ENCODE measurements around the gene EIF4G1.

EIF4G1 gene

GRCh38 chr3:184352149-184352785 lies 37.9 kb downstream of the EIF4G1 start:
- no peak for DNase-seq (ENCODE audit: low spot score)

DNA sequence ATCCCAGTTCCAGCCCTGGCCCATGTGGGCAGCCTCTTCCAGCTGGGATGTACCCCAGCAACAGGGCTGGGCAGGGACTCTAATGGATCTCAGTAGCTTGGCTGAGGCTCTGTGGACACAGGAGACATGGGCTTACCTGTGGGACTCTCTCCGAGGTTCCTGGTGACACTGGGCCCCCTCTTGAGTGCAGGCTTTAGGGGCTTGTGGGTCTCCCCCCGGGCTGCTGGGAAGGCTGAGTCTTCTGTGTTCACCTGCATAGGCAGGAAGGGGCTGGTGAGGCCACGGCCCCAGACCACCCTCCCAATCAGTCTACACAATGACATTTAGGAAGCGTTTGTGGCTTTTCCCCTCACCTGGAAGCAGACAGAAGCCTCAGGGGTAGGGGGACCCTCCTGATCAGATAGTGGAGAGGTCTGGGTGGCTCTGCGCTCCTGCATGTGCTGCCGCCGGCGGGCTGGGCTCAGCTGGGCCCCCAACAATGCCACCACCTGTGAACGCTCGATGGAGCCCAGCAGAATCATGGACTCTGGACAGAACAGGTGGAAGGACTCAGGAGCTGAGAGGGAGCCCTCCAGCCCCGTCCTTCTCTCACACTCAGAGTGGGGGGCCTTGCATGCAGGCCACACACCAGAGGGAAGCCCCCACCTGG lies 38.6 kb downstream of the EIF4G1 start:
- no peak for DNase-seq (ENCODE audit: low spot score)

DNA sequence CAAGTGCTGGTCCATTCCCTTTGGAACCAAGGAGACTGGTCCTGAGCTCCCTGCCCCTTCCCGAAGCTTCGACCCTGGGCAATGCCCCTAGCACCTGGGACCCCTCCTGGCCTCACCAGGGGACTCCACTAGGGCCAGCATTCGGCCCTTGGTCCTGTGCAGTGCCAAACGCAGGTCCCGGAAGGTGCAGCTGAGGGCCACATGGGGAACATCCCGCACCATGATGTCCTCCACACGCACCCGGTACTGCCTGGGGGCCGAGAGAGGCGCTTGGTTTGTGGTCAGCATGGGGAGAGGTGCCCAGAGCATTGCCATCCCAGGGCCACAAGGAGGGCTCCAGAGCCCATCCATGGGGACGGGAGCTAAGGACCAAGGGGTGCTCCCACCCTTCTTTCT lies 39.1 kb downstream of the EIF4G1 start:
- DNase-seq (ENCODE audit: low spot score), result no peak

GRCh38 chr3:184354121-184354728 lies 39.8 kb downstream of the EIF4G1 start:
- DNase-seq (ENCODE audit: low spot score), result peak; percentile 64

GRCh38 chr3:184354754-184355153 lies 40.3 kb downstream of the EIF4G1 start:
- no peak for DNase-seq (ENCODE audit: low spot score)

- DNase-seq (ENCODE audit: low spot score), result no peak
Measured at GRCh38 chr3:184355261-184356040, 41.0 kb downstream of the EIF4G1 start.

- DNase-seq (ENCODE audit: low spot score), result no peak
Measured at GRCh38 chr3:184357248-184358123, 43.1 kb downstream of the EIF4G1 start.

- DNase-seq (ENCODE audit: low spot score), result no peak
Measured at GRCh38 chr3:184358124-184358767, 43.8 kb downstream of the EIF4G1 start.

GRCh38 chr3:184358921-184359350 lies 44.5 kb downstream of the EIF4G1 start:
- no peak for DNase-seq (ENCODE audit: low spot score)

GRCh38 chr3:184359610-184360009 lies 45.2 kb downstream of the EIF4G1 start:
- no peak for DNase-seq (ENCODE audit: low spot score)

- DNase-seq (ENCODE audit: low spot score), result no peak
Measured at GRCh38 chr3:184360070-184360928, 45.9 kb downstream of the EIF4G1 start.

- DNase-seq (ENCODE audit: low spot score), result no peak
Measured at GRCh38 chr3:184360929-184361531, 46.6 kb downstream of the EIF4G1 start.

GRCh38 chr3:184361532-184361931 lies 47.1 kb downstream of the EIF4G1 start, which contains the start of the genes CLCN2 and POLR2H:
TSS of gene CLCN2 (minus strand) at chr3:184361605. CDS start at chr3:184361479, 126 bp downstream.
TSS of gene POLR2H (plus strand) at chr3:184361710. CDS start at chr3:184363493, 1,783 bp downstream.
- peak; percentile 42 for DNase-seq (ENCODE audit: low spot score)

DNA sequence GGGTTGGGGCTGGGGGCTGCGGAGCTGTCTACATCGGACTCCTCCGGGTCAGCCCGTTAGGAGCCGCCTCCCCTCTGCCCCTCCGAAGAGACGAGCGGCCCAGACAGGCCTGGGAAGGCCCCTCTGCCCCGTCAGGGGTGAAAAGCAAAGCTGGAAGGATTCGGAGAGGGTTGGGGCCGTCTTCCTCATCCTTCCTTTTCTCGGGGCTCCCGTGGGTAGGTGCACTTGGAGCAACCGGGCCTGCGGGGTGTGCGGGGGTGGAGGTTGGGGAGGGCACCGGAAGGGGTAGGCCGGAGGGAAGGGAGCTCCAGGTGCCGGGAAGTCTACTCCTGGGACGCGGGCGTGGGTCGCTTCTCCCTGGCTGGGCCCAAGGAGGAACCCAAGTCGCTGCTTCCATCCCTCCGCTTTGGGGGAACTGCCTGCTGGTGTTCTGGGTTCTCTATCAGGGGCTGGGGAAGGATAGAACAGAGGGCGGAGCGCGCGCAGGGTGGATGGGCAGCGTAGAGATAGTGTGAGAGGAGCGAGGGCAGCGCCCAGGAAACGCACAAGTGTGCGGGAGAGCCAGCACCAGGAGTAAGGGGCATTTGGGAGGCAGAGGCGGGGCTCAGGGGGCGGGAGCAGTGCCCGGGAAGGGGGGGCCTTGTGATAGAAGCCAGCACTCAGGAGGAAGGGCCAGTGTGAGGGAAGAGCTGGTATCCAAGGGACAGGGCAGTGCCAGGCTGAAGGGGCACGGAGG lies 47.7 kb downstream of the EIF4G1 start:
- DNase-seq (ENCODE audit: low spot score), result peak; percentile 36

GRCh38 chr3:184362668-184363546 lies 48.5 kb downstream of the EIF4G1 start:
- peak; percentile 95 for DNase-seq (ENCODE audit: low spot score)

GRCh38 chr3:184366619-184367289 lies 52.3 kb downstream of the EIF4G1 start:
- DNase-seq (ENCODE audit: low spot score), result no peak

DNA sequence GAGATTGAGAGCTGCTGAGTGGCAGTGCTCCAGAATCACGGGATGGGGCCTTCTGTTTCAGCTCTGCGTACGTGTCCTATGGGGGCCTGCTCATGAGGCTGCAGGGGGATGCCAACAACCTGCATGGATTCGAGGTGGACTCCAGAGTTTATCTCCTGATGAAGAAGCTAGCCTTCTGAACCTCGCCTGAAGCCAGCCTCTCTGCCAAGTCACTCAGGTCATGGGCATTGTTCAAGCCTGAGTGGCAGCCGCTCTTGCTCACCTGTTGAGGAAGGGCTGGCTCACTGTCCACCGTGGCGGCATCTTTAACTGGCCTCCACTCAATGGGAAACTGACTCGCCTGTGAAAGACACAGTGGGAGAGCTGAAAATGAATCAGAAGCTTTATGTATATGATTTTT lies 53.7 kb downstream of the EIF4G1 start:
- DNase-seq (ENCODE audit: low spot score), result no peak
